ENCODE data around the gene CCDC74B.
"Not testable (repeated sequence)": the region's sequence is repeated elsewhere in the genome, so short reads cannot be mapped to it uniquely, and the experiment has no call there.

Gene CCDC74B

GRCh38 chr2:130136546-130136945 is 8.4 kb downstream of the CCDC74B start:
- H3K27me3 ChIP-seq (replicated peaks); H3K27ac ChIP-seq; in situ Hi-C loops (cut with HindIII; ENCODE audit: low pct_ligation_motif_present, low sequenced_read_pairs); DNase-seq; H3K36me3 ChIP-seq (replicated peaks); H3K4me3 ChIP-seq (ENCODE audit: low read depth, low read length): not testable (repeated sequence)

- no peak overlapping the region for H3K27ac ChIP-seq
- TF ChIP-seq CTCF (IDR thresholded peaks at IDR 0.05; ENCODE audit: low read depth, low read length, missing control alignments) = no peak
These were observed 9.0 kb downstream of the CCDC74B start for GRCh38 chr2:130135692-130136541.

GRCh38 chr2:130129120-130129829 is 15.6 kb downstream of the CCDC74B start, which contains the start of gene POTEF:
Gene POTEF (minus strand): TSS chr2:130129222. CDS start chr2:130120515, 8,707 bp downstream.
- H3K27ac ChIP-seq; H3K36me3 ChIP-seq (replicated peaks); H3K27me3 ChIP-seq (replicated peaks); H3K4me3 ChIP-seq (ENCODE audit: low read depth, low read length); DNase-seq; in situ Hi-C loops (cut with HindIII; ENCODE audit: low pct_ligation_motif_present, low sequenced_read_pairs): not testable (repeated sequence)

More at GRCh38 chr2:130135692-130136541, 9.0 kb downstream of the CCDC74B start:
- no peaks in the 10 kb centered on the region for H3K36me3 ChIP-seq (replicated peaks)
- in situ Hi-C loops (cut with HindIII; ENCODE audit: low pct_ligation_motif_present, low sequenced_read_pairs) = no loop called here
- H3K4me3 ChIP-seq (ENCODE audit: low read depth, low read length) = no peak overlapping the region
- no peak for DNase-seq
- no peaks in the 10 kb centered on the region for H3K27me3 ChIP-seq (replicated peaks)

GRCh38 chr2:130128464-130128863 is 16.4 kb downstream of the CCDC74B start:
- H3K36me3 ChIP-seq (replicated peaks); H3K4me3 ChIP-seq (ENCODE audit: low read depth, low read length); H3K27ac ChIP-seq; DNase-seq; in situ Hi-C loops (cut with HindIII; ENCODE audit: low pct_ligation_motif_present, low sequenced_read_pairs); H3K27me3 ChIP-seq (replicated peaks): not testable (repeated sequence)

GRCh38 chr2:130127726-130128125 is 17.2 kb downstream of the CCDC74B start:
- H3K27me3 ChIP-seq (replicated peaks); H3K27ac ChIP-seq; H3K36me3 ChIP-seq (replicated peaks); H3K4me3 ChIP-seq (ENCODE audit: low read depth, low read length); DNase-seq; in situ Hi-C loops (cut with HindIII; ENCODE audit: low pct_ligation_motif_present, low sequenced_read_pairs): not testable (repeated sequence)

GRCh38 chr2:130120924-130121323 is 24.0 kb downstream of the CCDC74B start:
- H3K27ac ChIP-seq; H3K4me3 ChIP-seq (ENCODE audit: low read depth, low read length); in situ Hi-C loops (cut with HindIII; ENCODE audit: low pct_ligation_motif_present, low sequenced_read_pairs); H3K36me3 ChIP-seq (replicated peaks); H3K27me3 ChIP-seq (replicated peaks); DNase-seq: not testable (repeated sequence)

- in situ Hi-C loops (cut with HindIII; ENCODE audit: low pct_ligation_motif_present, low sequenced_read_pairs); H3K4me3 ChIP-seq (ENCODE audit: low read depth, low read length); DNase-seq; H3K27ac ChIP-seq; H3K27me3 ChIP-seq (replicated peaks); H3K36me3 ChIP-seq (replicated peaks): not testable (repeated sequence)
These were observed 42.1 kb downstream of the CCDC74B start for GRCh38 chr2:130102597-130103363.
